Mesodermal cell (in vitro differentiated cells): ENCODE results near the gene FBXL7.

Experiments
- H3K27ac ChIP-seq: 2 replicates; pipeline ENCODE4 v1.7.0; 2013; ENCODE audit warnings: mild to moderate bottlenecking, low read depth, low read length, moderate library complexity; ENCODE audit not compliant: severe bottlenecking
- H3K36me3 ChIP-seq: 2 replicates; pipeline ENCODE4 v1.7.1; 2013; ENCODE audit warnings: mild to moderate bottlenecking, low read length, moderate library complexity; ENCODE audit not compliant: control insufficient read depth, insufficient read depth
- H3K4me1 ChIP-seq: one replicate; pipeline ENCODE4 v1.7.1; 2013; ENCODE audit warnings: mild to moderate bottlenecking, low read length; ENCODE audit not compliant: insufficient read depth, control insufficient read depth, poor library complexity, severe bottlenecking
- H3K4me3 ChIP-seq: 2 replicates; pipeline ENCODE4 v1.7.0; 2013; ENCODE audit warnings: low read length, control low read depth, mild to moderate bottlenecking; ENCODE audit not compliant: insufficient read depth, poor library complexity, severe bottlenecking; ENCODE audit errors: extremely low read depth
- H3K9me3 ChIP-seq: 2 replicates; pipeline ENCODE4 v1.7.1; 2013; ENCODE audit warnings: mild to moderate bottlenecking, low read length, moderate library complexity; ENCODE audit not compliant: control insufficient read depth
- WGBS, 2 experiments: methylation state at CpG; one replicate each; pipeline ENCODE4 v1.1.5; 2013; ENCODE audit warnings: missing lambda C conversion rate in 2 of 2; ENCODE audit not compliant: insufficient coverage in 2 of 2; 5-methylcytosine and 5-hydroxymethylcytosine counted together

FBXL7 gene

GRCh38 chr5:15796096-15796495 lies 296.1 kb downstream of the FBXL7 start:
- WGBS, 2 experiments, result no CpG with 5 or more reads among the region's 2 CpGs
- no peak overlapping the region for H3K4me3 ChIP-seq

GRCh38 chr5:15796557-15796956 lies 296.6 kb downstream of the FBXL7 start:
- Histone ChIP-seq H3K9me3 (no peaks in the 10 kb centered on the region), H3K36me3 (no peaks in the 10 kb centered on the region), H3K4me3 (no peak overlapping the region), H3K4me1 (peaks cover 17% of the 10 kb centered on the region), H3K27ac (no peak overlapping the region)
- 75 to 85% methylated on average over 4 to 5 of the region's 6 CpGs for WGBS, 2 experiments

More at GRCh38 chr5:15796096-15796495, 296.1 kb downstream of the FBXL7 start:
- Histone ChIP-seq H3K4me1 (peaks cover 19% of the 10 kb centered on the region), H3K9me3 (no peaks in the 10 kb centered on the region), H3K36me3 (no peaks in the 10 kb centered on the region), H3K27ac (no peak overlapping the region)

GRCh38 chr5:15797116-15797515 lies 297.1 kb downstream of the FBXL7 start:
- Histone ChIP-seq H3K4me1 (peaks cover 17% of the 10 kb centered on the region), H3K9me3 (no peaks in the 10 kb centered on the region), H3K4me3 (no peak overlapping the region), H3K27ac (no peak overlapping the region), H3K36me3 (no peaks in the 10 kb centered on the region)
- WGBS, 2 experiments, result 100% methylated on average over 1 of the region's 1 CpG; no CpG with 5 or more reads in 1 of the 2 experiments

GRCh38 chr5:15798006-15798405 lies 298.0 kb downstream of the FBXL7 start:
- H3K4me3 ChIP-seq, result no peak overlapping the region
- no peak overlapping the region for H3K27ac ChIP-seq
- H3K36me3 ChIP-seq, result no peaks in the 10 kb centered on the region
- 96 to 100% methylated on average over 2 to 3 of the region's 3 CpGs for WGBS, 2 experiments
- H3K9me3 ChIP-seq, result no peaks in the 10 kb centered on the region
- peaks cover 17% of the 10 kb centered on the region for H3K4me1 ChIP-seq

GRCh38 chr5:15799014-15799413 lies 299.0 kb downstream of the FBXL7 start:
- H3K27ac ChIP-seq, result no peak overlapping the region
- 100% methylated on average over 1 of the region's 1 CpG for WGBS, 2 experiments
- no peak overlapping the region for H3K4me3 ChIP-seq
- peaks cover 5% of the 10 kb centered on the region for H3K9me3 ChIP-seq
- H3K4me1 ChIP-seq, result peaks cover 16% of the 10 kb centered on the region
- no peaks in the 10 kb centered on the region for H3K36me3 ChIP-seq

- 98 to 100% methylated on average over 2 to 5 of the region's 7 CpGs for WGBS, 2 experiments
- Histone ChIP-seq H3K9me3 (peaks cover 10% of the 10 kb centered on the region), H3K4me1 (peaks cover 10% of the 10 kb centered on the region), H3K27ac (no peak overlapping the region), H3K4me3 (no peak overlapping the region), H3K36me3 (no peaks in the 10 kb centered on the region)
Measured at GRCh38 chr5:15799612-15800011, 299.6 kb downstream of the FBXL7 start.

GRCh38 chr5:15803280-15803679 lies 303.3 kb downstream of the FBXL7 start:
- Histone ChIP-seq H3K36me3 (no peaks in the 10 kb centered on the region), H3K9me3 (peaks cover 15% of the 10 kb centered on the region), H3K4me1 (no peaks in the 10 kb centered on the region), H3K4me3 (no peak overlapping the region), H3K27ac (no peak overlapping the region)
- no CpG with 5 or more reads among the region's 2 CpGs for WGBS, 2 experiments

- WGBS, 2 experiments, result 85 to 90% methylated on average over 8 of the region's 8 CpGs
- Histone ChIP-seq H3K36me3 (no peaks in the 10 kb centered on the region), H3K27ac (no peak overlapping the region), H3K4me3 (no peak overlapping the region), H3K4me1 (no peaks in the 10 kb centered on the region), H3K9me3 (peaks cover 15% of the 10 kb centered on the region)
Measured at GRCh38 chr5:15806613-15807012, 306.6 kb downstream of the FBXL7 start.

- no peak overlapping the region for H3K27ac ChIP-seq
- 94 to 100% methylated on average over 1 to 2 of the region's 3 CpGs for WGBS, 2 experiments
- H3K4me1 ChIP-seq, result no peaks in the 10 kb centered on the region
- H3K9me3 ChIP-seq, result peaks cover 15% of the 10 kb centered on the region
- no peak overlapping the region for H3K4me3 ChIP-seq
- H3K36me3 ChIP-seq, result no peaks in the 10 kb centered on the region
Measured at GRCh38 chr5:15807248-15807647, 307.3 kb downstream of the FBXL7 start.

- 86 to 92% methylated on average over 3 to 4 of the region's 5 CpGs for WGBS, 2 experiments
- H3K4me1 ChIP-seq, result no peaks in the 10 kb centered on the region
- no peaks in the 10 kb centered on the region for H3K36me3 ChIP-seq
- H3K27ac ChIP-seq, result no peak overlapping the region
- H3K9me3 ChIP-seq, result peaks cover 15% of the 10 kb centered on the region
- no peak overlapping the region for H3K4me3 ChIP-seq
Measured at GRCh38 chr5:15807871-15808270, 307.9 kb downstream of the FBXL7 start.

GRCh38 chr5:15808577-15808976 lies 308.6 kb downstream of the FBXL7 start:
- Histone ChIP-seq H3K4me3 (no peak overlapping the region), H3K27ac (no peak overlapping the region), H3K9me3 (peaks cover 14% of the 10 kb centered on the region), H3K4me1 (no peaks in the 10 kb centered on the region), H3K36me3 (no peaks in the 10 kb centered on the region)
- 85 to 97% methylated on average over 3 of the region's 3 CpGs for WGBS, 2 experiments
